Prostate gland (tissue), 2 donors: ENCODE results near the gene JAK1. TPM values are rescaled to one million over a fixed set of nuclear protein-coding genes. Genes with fewer than 3 reads are reported as not detected.

Source experiments
- DNase-seq: peaks from one replicate; pipeline ENCODE4 v3.0.0-alpha.2; 2019; ENCODE audit warnings: low spot score
- H3K27ac ChIP-seq, 2 donors: fragments of 200-600 bp; sonication (generic); 2 replicates each; pipeline ENCODE4 v1.5.1; 2017 to 2019
- H3K27me3 ChIP-seq: fragments of 200-600 bp; sonication (generic); replicated peaks from 2 replicates; pipeline ENCODE4 v1.5.1; 2019; ENCODE audit not compliant: insufficient read depth
- H3K36me3 ChIP-seq, 2 donors: fragments of 200-600 bp; sonication (generic); 1 replicate in 1 of 2; 2 replicates in 1 of 2; pipeline versions ENCODE4 v1.5.1 to v1.8.1; 2017 to 2019
- H3K4me1 ChIP-seq: fragments of 200-600 bp; sonication (generic); replicated peaks from 2 replicates; pipeline ENCODE4 v1.5.1; 2019
- H3K4me3 ChIP-seq, 2 donors: fragments of 200-600 bp; sonication (generic); 2 replicates each; pipeline ENCODE4 v1.5.1; 2017 to 2019
- H3K9me3 ChIP-seq: fragments of 200-600 bp; sonication (generic); 2 replicates; pipeline ENCODE4 v1.5.1; 2017
- CTCF ChIP-seq, 4 experiments: fragments of 200-600 bp in 2 of 4; fragments of 450-650 bp in 2 of 4; sonication (generic) in 2 of 4; IDR thresholded peaks; 1 replicate in 3 of 4; 2 replicates in 1 of 4; pipeline ENCODE4 v1.5.1; 2016 to 2019; ENCODE audit warnings: antibody characterized with exemption in 4 of 4, mild to moderate bottlenecking in 2 of 4, moderate library complexity in 2 of 4
- POLR2A ChIP-seq: fragments of 450-650 bp; IDR thresholded peaks from one replicate; pipeline ENCODE4 v1.6.1; 2016; ENCODE audit warnings: antibody characterized with exemption, mild to moderate bottlenecking
- POLR2AphosphoS5 ChIP-seq: sonication (generic); formaldehyde crosslinking; IDR thresholded peaks from one replicate; pipeline ENCODE4 v1.6.1; 2017; ENCODE audit warnings: antibody characterized with exemption
- WGBS: methylation state at CpG from one replicate; pipeline ENCODE4 v1.1.5; 2018; 5-methylcytosine and 5-hydroxymethylcytosine counted together
- intact Hi-C: fragments of 100-400 bp; cut with DNase I; formaldehyde crosslinking; loops from one replicate; pipeline ENCODE4 v1.14.2; 2022
- total RNA-seq, 2 donors: library from RNA; depleted of rRNA; stranded (reverse); fragments of >200 nt; gene quantifications; one replicate each; pipeline ENCODE4 v1.1.0, GENCODE V29; 2016

Gene JAK1
- total RNA-seq, 2 donors from 2014 or later: 66.3 to 115 TPM

GRCh38 chr1:64948905-64949833 lies 17.2 kb downstream of the JAK1 start:
- no peaks in the 10 kb centered on the region for H3K9me3 ChIP-seq
- H3K36me3 ChIP-seq: no peaks in the 10 kb centered on the region
- H3K4me1 ChIP-seq: no peaks in the 10 kb centered on the region
- 80% methylated on average over 3 of the region's 3 CpGs for WGBS
- no peak overlapping the region for H3K27ac ChIP-seq
- no peak for DNase-seq
- no peaks in the 10 kb centered on the region for H3K27me3 ChIP-seq
- intact Hi-C loops: no loop called here
- TF ChIP-seq POLR2A (no peak), POLR2AphosphoS5 (no peak), CTCF (IDR thresholded peaks at IDR 0.05) (no peak)
- no peak overlapping the region for H3K4me3 ChIP-seq

- TF ChIP-seq POLR2A: no peak
- TF ChIP-seq POLR2AphosphoS5: no peak
- TF ChIP-seq CTCF (IDR thresholded peaks at IDR 0.05): no peak
- H3K4me3 ChIP-seq: no peak overlapping the region
- WGBS: 80% methylated on average over 2 of the region's 2 CpGs
Measured at GRCh38 chr1:64948216-64948615, 18.1 kb downstream of the JAK1 start.

GRCh38 chr1:64946916-64947315 lies 19.4 kb downstream of the JAK1 start:
- no peaks in the 10 kb centered on the region for H3K27me3 ChIP-seq
- H3K4me1 ChIP-seq: no peaks in the 10 kb centered on the region
- H3K27ac ChIP-seq: no peak overlapping the region
- intact Hi-C loops: no loop called here
- no peak for DNase-seq
- no peaks in the 10 kb centered on the region for H3K9me3 ChIP-seq
- no peak overlapping the region for H3K4me3 ChIP-seq
- 0% methylated on average over 1 of the region's 1 CpG for WGBS
- TF ChIP-seq POLR2AphosphoS5 (no peak), CTCF (IDR thresholded peaks at IDR 0.05) (no peak), POLR2A (no peak)
- H3K36me3 ChIP-seq: no peaks in the 10 kb centered on the region

More at GRCh38 chr1:64948216-64948615, 18.1 kb downstream of the JAK1 start:
- Histone ChIP-seq H3K4me1 (no peaks in the 10 kb centered on the region), H3K36me3 (no peaks in the 10 kb centered on the region), H3K27ac (no peak overlapping the region), H3K27me3 (no peaks in the 10 kb centered on the region), H3K9me3 (no peaks in the 10 kb centered on the region)
- intact Hi-C loops: no loop called here
- no peak for DNase-seq

- H3K4me1 ChIP-seq: no peaks in the 10 kb centered on the region
- no peak overlapping the region for H3K4me3 ChIP-seq
- TF ChIP-seq CTCF (IDR thresholded peaks at IDR 0.05) (no peak), POLR2AphosphoS5 (no peak), POLR2A (no peak)
- no peaks in the 10 kb centered on the region for H3K36me3 ChIP-seq
- H3K27ac ChIP-seq: no peak overlapping the region
- 96% methylated on average over 6 of the region's 6 CpGs for WGBS
- intact Hi-C loops: no loop called here
- no peaks in the 10 kb centered on the region for H3K27me3 ChIP-seq
- no peaks in the 10 kb centered on the region for H3K9me3 ChIP-seq
- no peak for DNase-seq
Measured at GRCh38 chr1:64944913-64945312, 21.4 kb downstream of the JAK1 start.

GRCh38 chr1:64942675-64943074 lies 23.7 kb downstream of the JAK1 start:
- Histone ChIP-seq H3K27ac (no peak overlapping the region), H3K36me3 (no peaks in the 10 kb centered on the region), H3K4me3 (no peak overlapping the region), H3K4me1 (no peaks in the 10 kb centered on the region), H3K9me3 (no peaks in the 10 kb centered on the region), H3K27me3 (no peaks in the 10 kb centered on the region)
- intact Hi-C loops: no loop called here
- 44% methylated on average over 3 of the region's 3 CpGs for WGBS
- TF ChIP-seq POLR2A (no peak), CTCF (IDR thresholded peaks at IDR 0.05) (no peak), POLR2AphosphoS5 (no peak)
- DNase-seq: no peak
